ENCODE data around the gene LSS.
"Not testable (repeated sequence)": the region's sequence is repeated elsewhere in the genome, so short reads cannot be mapped to it uniquely, and the experiment has no call there.

LSS gene

GRCh38 chr21:46142582-46143473, 85.7 kb downstream of the LSS start:
- Histone ChIP-seq H2BK12ac (ENCODE audit: low read length in 2 of 2) (peak overlapping the region in 1 of 2 experiments; percentile 70), H3K4me3 (ENCODE audit: insufficient read depth in 1 of 2, low read depth in 1 of 2, low read length in 2 of 2) (no peak overlapping the region), H2AFZ (ENCODE audit: low read depth, low read length) (no peak overlapping the region), H3K14ac (ENCODE audit: low read length in 2 of 2) (no peak overlapping the region), H3K27me3 (ENCODE audit: control insufficient read depth in 1 of 2, insufficient read depth in 1 of 2, low read length in 2 of 2) (peaks cover 15 to 31% of the 10 kb centered on the region in 2 experiments), H3K23ac (ENCODE audit: low read length in 2 of 2) (no peak overlapping the region), H3K4me1 (ENCODE audit: control insufficient read depth, insufficient read depth, low read depth, low read length) (peaks cover 16% of the 10 kb centered on the region), H3K9me3 (ENCODE audit: control insufficient read depth, low read length) (no peaks in the 10 kb centered on the region), H4K91ac (ENCODE audit: low read length) (peak overlapping the region; percentile 81), H2BK15ac (ENCODE audit: low read depth, poor library complexity, severe bottlenecking) (peak overlapping the region; percentile 34), H3K4ac (ENCODE audit: low read depth in 1 of 2, low read length in 2 of 2) (peak overlapping the region in 1 of 2 experiments; percentile 28), H3K36me3 (ENCODE audit: control insufficient read depth in 1 of 2, insufficient read depth in 2 of 2, low read depth in 1 of 2, low read length in 2 of 2) (no peaks in the 10 kb centered on the region), H3K9ac (ENCODE audit: low read length) (peak overlapping the region; percentile 87), H4K8ac (ENCODE audit: low read length) (peak overlapping the region; percentile 56), H3K79me1 (replicated peaks; ENCODE audit: low read length, poor library complexity, severe bottlenecking) (no peaks in the 10 kb centered on the region), H2BK5ac (ENCODE audit: low read depth, low read length, poor library complexity, severe bottlenecking) (no peak overlapping the region), H3K27ac (ENCODE audit: low read length, poor library complexity, severe bottlenecking) (no peak overlapping the region), H3K4me2 (ENCODE audit: low read length, poor library complexity, severe bottlenecking) (no peak overlapping the region), H2BK120ac (ENCODE audit: low read depth, low read length) (peak overlapping the region; percentile 64), H3K18ac (ENCODE audit: low read depth in 1 of 2, low read length in 2 of 2) (peak overlapping the region in 1 of 2 experiments; percentile 46), H2AK5ac (ENCODE audit: low read length, severe bottlenecking) (no peak overlapping the region)
- no peak for DNase-seq
- 82% methylated on average over 18 of the region's 21 CpGs for WGBS

GRCh38 chr21:46141767-46142581, 86.6 kb downstream of the LSS start:
- no peak overlapping the region for H2AFZ ChIP-seq (ENCODE audit: low read depth, low read length)
- no peak overlapping the region for H4K8ac ChIP-seq (ENCODE audit: low read length)
- peak overlapping the region; percentile 8 for H2BK15ac ChIP-seq (ENCODE audit: low read depth, poor library complexity, severe bottlenecking)
- no peak overlapping the region for H2BK5ac ChIP-seq (ENCODE audit: low read depth, low read length, poor library complexity, severe bottlenecking)
- H3K14ac ChIP-seq (ENCODE audit: low read length in 2 of 2) = no peak overlapping the region
- H3K36me3 ChIP-seq (ENCODE audit: control insufficient read depth in 1 of 2, insufficient read depth in 2 of 2, low read depth in 1 of 2, low read length in 2 of 2) = no peaks in the 10 kb centered on the region
- peak overlapping the region in 1 of 2 experiments; percentile 29 for H2BK12ac ChIP-seq (ENCODE audit: low read length in 2 of 2)
- peak overlapping the region in 1 of 2 experiments; percentile 28 for H3K4ac ChIP-seq (ENCODE audit: low read depth in 1 of 2, low read length in 2 of 2)
- H3K23ac ChIP-seq (ENCODE audit: low read length in 2 of 2) = no peak overlapping the region
- peak overlapping the region in 1 of 2 experiments; percentile 55 for H3K18ac ChIP-seq (ENCODE audit: low read depth in 1 of 2, low read length in 2 of 2)
- H3K27ac ChIP-seq (ENCODE audit: low read length, poor library complexity, severe bottlenecking) = no peak overlapping the region
- H2BK120ac ChIP-seq (ENCODE audit: low read depth, low read length) = peak overlapping the region; percentile 2
- H2AK5ac ChIP-seq (ENCODE audit: low read length, severe bottlenecking) = no peak overlapping the region
- H3K79me1 ChIP-seq (replicated peaks; ENCODE audit: low read length, poor library complexity, severe bottlenecking) = no peaks in the 10 kb centered on the region
- no peak overlapping the region for H3K4me3 ChIP-seq (ENCODE audit: insufficient read depth in 1 of 2, low read depth in 1 of 2, low read length in 2 of 2)
- peak overlapping the region; percentile 2 for H4K91ac ChIP-seq (ENCODE audit: low read length)
- H3K27me3 ChIP-seq (ENCODE audit: control insufficient read depth in 1 of 2, insufficient read depth in 1 of 2, low read length in 2 of 2) = peaks cover 15 to 33% of the 10 kb centered on the region in 2 experiments
- no peak overlapping the region for H3K9ac ChIP-seq (ENCODE audit: low read length)
- H3K4me2 ChIP-seq (ENCODE audit: low read length, poor library complexity, severe bottlenecking) = no peak overlapping the region
- no peak for DNase-seq
- peaks cover 16% of the 10 kb centered on the region for H3K4me1 ChIP-seq (ENCODE audit: control insufficient read depth, insufficient read depth, low read depth, low read length)
- 59% methylated on average over 41 of the region's 45 CpGs for WGBS
- H3K9me3 ChIP-seq (ENCODE audit: control insufficient read depth, low read length) = no peaks in the 10 kb centered on the region

- peaks cover 19% of the 10 kb centered on the region for H3K4me1 ChIP-seq (ENCODE audit: control insufficient read depth, insufficient read depth, low read depth, low read length)
- not testable (repeated sequence) for H3K4me2 ChIP-seq (ENCODE audit: low read length, poor library complexity, severe bottlenecking); H3K36me3 ChIP-seq (ENCODE audit: control insufficient read depth in 1 of 2, insufficient read depth in 2 of 2, low read depth in 1 of 2, low read length in 2 of 2); H4K91ac ChIP-seq (ENCODE audit: low read length); H3K9me3 ChIP-seq (ENCODE audit: control insufficient read depth, low read length); H2BK15ac ChIP-seq (ENCODE audit: low read depth, poor library complexity, severe bottlenecking); H3K27ac ChIP-seq (ENCODE audit: low read length, poor library complexity, severe bottlenecking); H4K8ac ChIP-seq (ENCODE audit: low read length); H2BK120ac ChIP-seq (ENCODE audit: low read depth, low read length); H2AFZ ChIP-seq (ENCODE audit: low read depth, low read length); H3K4ac ChIP-seq (ENCODE audit: low read depth in 1 of 2, low read length in 2 of 2); H2AK5ac ChIP-seq (ENCODE audit: low read length, severe bottlenecking); H2BK5ac ChIP-seq (ENCODE audit: low read depth, low read length, poor library complexity, severe bottlenecking); H3K79me1 ChIP-seq (replicated peaks; ENCODE audit: low read length, poor library complexity, severe bottlenecking); H3K4me3 ChIP-seq (ENCODE audit: insufficient read depth in 1 of 2, low read depth in 1 of 2, low read length in 2 of 2); H3K23ac ChIP-seq (ENCODE audit: low read length in 2 of 2); H3K9ac ChIP-seq (ENCODE audit: low read length); H3K18ac ChIP-seq (ENCODE audit: low read depth in 1 of 2, low read length in 2 of 2)
- H2BK12ac ChIP-seq (ENCODE audit: low read length in 2 of 2) = peak overlapping the region in 1 of 2 experiments; percentile 56
- DNase-seq = peak; percentile 63
- 44% methylated on average over 28 of the region's 29 CpGs for WGBS
- peaks cover 15 to 41% of the 10 kb centered on the region in 2 experiments for H3K27me3 ChIP-seq (ENCODE audit: control insufficient read depth in 1 of 2, insufficient read depth in 1 of 2, low read length in 2 of 2)
- peak overlapping the region in 1 of 2 experiments; percentile 30 for H3K14ac ChIP-seq (ENCODE audit: low read length in 2 of 2)
Measured at GRCh38 chr21:46140352-46141003, 88.1 kb downstream of the LSS start.

Data from mesenchymal stem cell (in vitro differentiated cells and primary cell).